NT2/D1 (cell line): ENCODE results near the gene OLFML1.

Experiments used
- DNase-seq: peaks from one replicate; pipeline ENCODE4 v3.0.0-alpha.2; 2011; ENCODE audit warnings: low read depth, low spot score
- H3K27me3 ChIP-seq: 2 replicates; pipeline ENCODE4 v1.6.0; 2011; ENCODE audit warnings: mild to moderate bottlenecking; ENCODE audit not compliant: insufficient read length, insufficient read depth
- H3K36me3 ChIP-seq: 2 replicates; pipeline ENCODE4 v1.6.1; 2011; ENCODE audit warnings: mild to moderate bottlenecking, low read length, mixed read lengths; ENCODE audit not compliant: insufficient read depth, insufficient read length
- H3K4me1 ChIP-seq: 2 replicates; pipeline ENCODE4 v1.5.1; 2011; ENCODE audit not compliant: insufficient read depth, insufficient read length
- H3K4me3 ChIP-seq: 2 replicates; pipeline ENCODE4 v1.5.1; 2011; ENCODE audit warnings: low read depth; ENCODE audit not compliant: insufficient read length
- H3K9ac ChIP-seq: 2 replicates; pipeline ENCODE4 v1.6.0; 2011; ENCODE audit warnings: low read depth; ENCODE audit not compliant: insufficient read length
- H3K9me3 ChIP-seq: 2 replicates; pipeline ENCODE4 v1.5.1; 2011; ENCODE audit warnings: mild to moderate bottlenecking, low read length; ENCODE audit not compliant: insufficient read depth
- SUZ12 ChIP-seq: IDR thresholded peaks from 2 replicates; pipeline ENCODE4 v1.6.1; 2011; ENCODE audit not compliant: insufficient read length, insufficient read depth; ENCODE audit errors: extremely low read depth
- YY1 ChIP-seq: IDR thresholded peaks from 2 replicates; pipeline ENCODE4 v1.6.1; 2011; ENCODE audit not compliant: insufficient read length, insufficient read depth
- ZNF274 ChIP-seq: IDR thresholded peaks from 2 replicates; pipeline ENCODE4 v1.6.1; 2011; ENCODE audit warnings: mild to moderate bottlenecking, low read depth, low read length

The OLFML1 gene

DNA sequence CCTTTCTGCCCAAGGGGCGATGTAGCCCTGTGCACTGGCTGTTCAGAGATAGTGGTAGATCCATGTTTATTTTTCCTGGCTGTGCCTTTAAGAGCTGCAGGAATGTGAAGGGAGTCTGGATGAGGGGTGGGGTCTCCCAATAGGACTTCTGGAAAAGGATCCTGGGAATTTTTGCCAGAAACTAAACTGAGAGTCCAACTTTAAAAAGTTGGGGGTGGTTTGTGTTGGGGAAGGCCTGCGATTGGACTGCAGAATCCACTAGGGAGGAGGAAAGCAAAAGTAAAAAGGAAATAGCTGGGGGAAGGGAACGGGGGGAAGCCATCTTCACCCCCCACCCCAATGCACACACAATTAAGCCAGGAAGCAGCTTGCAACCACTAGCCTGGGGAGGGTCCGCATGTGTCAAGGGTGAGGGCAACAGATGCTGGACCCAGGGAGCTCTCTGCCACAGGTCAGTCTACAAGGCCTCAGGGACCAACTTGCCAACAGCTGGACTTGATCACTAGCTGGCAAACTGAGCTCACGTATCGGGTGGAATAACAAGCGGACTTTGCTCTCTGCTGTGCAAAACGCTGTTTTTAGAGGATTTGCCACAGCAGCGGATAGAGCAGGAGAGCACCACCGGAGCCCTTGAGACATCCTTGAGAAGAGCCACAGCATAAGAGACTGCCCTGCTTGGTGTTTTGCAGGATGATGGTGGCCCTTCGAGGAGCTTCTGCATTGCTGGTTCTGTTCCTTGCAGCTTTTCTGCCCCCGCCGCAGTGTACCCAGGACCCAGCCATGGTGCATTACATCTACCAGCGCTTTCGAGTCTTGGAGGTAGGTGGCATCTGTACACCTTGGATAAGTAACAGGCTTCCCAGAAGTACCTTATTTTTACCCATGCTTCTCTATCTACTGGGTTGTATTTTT lies at the start of gene OLFML1:
TSS of gene OLFML1 (plus strand) at position 321 of the 912 bp plus-strand sequence. CDS start at position 691, 370 bp downstream.
- TF ChIP-seq ZNF274, result no peak
- no peak for TF ChIP-seq YY1
- TF ChIP-seq SUZ12, result no peak
- H3K9me3 ChIP-seq, result no peaks in the 10 kb centered on the region
- no peak for DNase-seq
- no peaks in the 10 kb centered on the region for H3K36me3 ChIP-seq
- H3K9ac ChIP-seq, result no peak within 1 kb of the TSS
- H3K4me3 ChIP-seq, result no peak within 1 kb of the TSS
- peaks cover 5% of the 10 kb centered on the region for H3K4me1 ChIP-seq
- H3K27me3 ChIP-seq, result no peaks in the 10 kb centered on the region

DNA sequence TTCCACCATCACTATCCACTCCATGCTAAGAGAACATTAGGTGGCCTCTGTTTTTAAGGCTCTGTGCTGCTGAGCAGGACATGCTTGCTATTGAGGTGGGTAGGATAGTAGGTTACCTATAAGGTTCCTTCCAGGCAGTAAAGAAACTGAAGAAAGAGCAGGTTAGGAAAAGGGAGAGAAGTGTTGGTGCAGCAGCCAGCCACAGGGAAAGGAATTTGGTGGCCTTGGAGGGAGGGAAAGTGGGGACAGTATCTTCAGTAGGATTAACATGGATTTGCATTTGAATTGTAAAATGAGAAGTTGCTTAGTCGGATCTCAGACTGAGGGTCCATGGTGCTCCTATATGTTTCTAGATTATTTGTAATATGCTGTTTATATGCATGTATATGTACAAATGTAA lies 49.2 kb upstream of the OLFML1 start:
- Histone ChIP-seq H3K4me3 (no peak overlapping the region), H3K9ac (no peak overlapping the region), H3K36me3 (no peaks in the 10 kb centered on the region), H3K9me3 (no peaks in the 10 kb centered on the region), H3K4me1 (no peaks in the 10 kb centered on the region), H3K27me3 (no peaks in the 10 kb centered on the region)
- TF ChIP-seq SUZ12, result no peak
- TF ChIP-seq YY1, result no peak
- no peak for TF ChIP-seq ZNF274
- DNase-seq, result no peak

DNA sequence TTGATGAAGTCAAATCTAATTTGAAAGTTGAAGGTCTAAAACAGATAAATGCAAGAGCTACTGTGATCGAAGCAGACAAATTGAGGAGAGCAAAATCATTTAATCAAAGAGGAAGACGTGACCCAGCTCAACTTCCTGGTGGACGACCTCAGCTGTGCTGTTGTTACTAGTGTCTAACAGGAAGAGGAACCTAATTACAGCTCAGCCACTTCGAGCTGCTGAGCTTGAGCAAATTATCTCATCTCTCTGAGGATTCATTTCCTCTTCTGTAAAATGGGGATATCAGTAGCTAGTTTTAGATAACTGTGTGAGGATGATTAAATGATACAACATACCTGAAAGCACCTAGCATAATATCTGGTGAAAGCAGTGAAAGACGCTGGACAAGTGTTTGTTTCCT lies 48.6 kb upstream of the OLFML1 start:
- H3K9me3 ChIP-seq, result no peaks in the 10 kb centered on the region
- H3K36me3 ChIP-seq, result no peaks in the 10 kb centered on the region
- no peak for TF ChIP-seq YY1
- TF ChIP-seq SUZ12, result no peak
- TF ChIP-seq ZNF274, result no peak
- H3K9ac ChIP-seq, result no peak overlapping the region
- H3K4me3 ChIP-seq, result no peak overlapping the region
- DNase-seq, result no peak
- H3K4me1 ChIP-seq, result no peaks in the 10 kb centered on the region
- H3K27me3 ChIP-seq, result no peaks in the 10 kb centered on the region

DNA sequence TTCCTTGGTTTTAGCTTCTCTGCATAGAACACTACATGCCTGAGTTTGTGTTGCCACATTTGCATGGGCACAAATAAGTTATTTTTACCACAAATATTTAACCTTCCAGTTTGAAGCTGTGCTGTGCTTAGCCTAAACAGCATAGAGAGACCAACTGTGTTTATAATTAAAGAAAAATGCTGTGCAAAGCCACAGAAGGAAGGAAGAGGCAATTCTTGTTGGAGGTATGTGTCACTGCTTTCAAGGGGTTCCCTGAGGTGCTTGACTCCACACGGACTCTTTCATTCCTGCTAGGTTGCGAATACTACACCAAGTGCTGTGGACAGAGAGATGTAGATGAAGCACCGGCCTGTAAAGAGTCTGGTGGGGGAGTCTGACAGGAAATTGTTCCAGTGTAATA lies 47.6 kb upstream of the OLFML1 start:
- Histone ChIP-seq H3K36me3 (no peaks in the 10 kb centered on the region), H3K9ac (no peak overlapping the region), H3K9me3 (no peaks in the 10 kb centered on the region), H3K27me3 (no peaks in the 10 kb centered on the region), H3K4me1 (no peaks in the 10 kb centered on the region), H3K4me3 (no peak overlapping the region)
- TF ChIP-seq YY1 (no peak), SUZ12 (no peak), ZNF274 (no peak)
- no peak for DNase-seq

DNA sequence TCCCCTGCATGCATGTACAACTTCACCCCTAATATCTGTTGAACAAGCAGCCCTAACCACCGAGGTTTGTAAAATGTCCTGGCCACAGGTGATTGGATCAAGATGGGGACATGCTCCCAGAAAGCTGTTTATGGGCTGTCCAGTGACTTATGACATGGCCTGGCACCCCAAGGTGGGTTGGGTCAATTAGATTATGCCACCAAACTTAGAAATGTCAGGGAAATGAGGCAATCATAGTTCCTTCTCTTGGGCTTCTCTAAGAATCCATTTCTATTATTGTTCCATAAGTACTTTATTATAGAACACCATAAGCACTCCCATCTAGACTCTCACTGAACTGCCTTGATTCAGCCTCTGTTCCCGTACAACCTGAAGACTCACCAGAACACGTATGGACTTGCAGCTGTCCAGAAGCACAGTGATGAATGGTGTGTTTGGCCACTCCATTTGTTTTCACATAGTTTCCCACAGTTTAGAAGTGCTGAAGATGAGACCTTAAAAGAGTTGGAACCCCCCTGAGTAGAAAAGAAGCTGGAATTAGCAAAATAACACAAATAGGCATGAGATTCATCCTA lies 45.5 kb upstream of the OLFML1 start:
- no peaks in the 10 kb centered on the region for H3K9me3 ChIP-seq
- peaks cover 2% of the 10 kb centered on the region for H3K4me1 ChIP-seq
- no peak for DNase-seq
- no peaks in the 10 kb centered on the region for H3K36me3 ChIP-seq
- no peak overlapping the region for H3K4me3 ChIP-seq
- TF ChIP-seq SUZ12 (no peak), ZNF274 (no peak), YY1 (no peak)
- peaks cover 11% of the 10 kb centered on the region for H3K27me3 ChIP-seq
- no peak overlapping the region for H3K9ac ChIP-seq

DNA sequence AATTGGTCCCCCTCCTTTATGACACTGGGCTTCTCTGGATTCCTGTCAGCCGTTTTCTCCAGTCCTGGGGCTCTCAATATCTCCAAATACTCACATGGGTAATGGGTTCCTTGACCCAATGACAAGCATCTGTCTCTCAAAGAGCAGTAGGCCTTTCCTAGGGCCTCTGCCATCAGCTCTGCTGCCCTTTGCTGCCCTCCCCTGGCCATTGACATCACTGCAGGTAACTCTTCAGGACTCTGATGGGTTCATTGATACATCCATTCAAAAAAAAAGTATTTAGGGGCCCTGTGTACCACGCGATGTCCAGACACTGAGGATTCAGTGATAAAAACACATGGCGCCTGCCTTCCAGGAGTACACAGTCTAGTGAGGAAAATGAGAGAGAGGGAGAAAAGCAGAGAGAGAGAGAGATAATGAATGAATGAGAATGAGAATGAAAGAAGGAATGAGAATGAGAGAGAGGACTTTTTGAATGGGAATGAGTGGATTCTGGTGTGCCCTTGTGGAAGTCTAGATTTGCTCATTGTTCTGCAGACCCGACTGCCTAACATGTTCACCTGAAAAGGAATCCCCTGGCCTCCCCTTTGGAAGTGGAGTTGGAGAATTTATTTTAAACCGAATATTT lies 42.6 kb upstream of the OLFML1 start:
- Histone ChIP-seq H3K9me3 (no peaks in the 10 kb centered on the region), H3K27me3 (peaks cover 26% of the 10 kb centered on the region), H3K4me3 (no peak overlapping the region), H3K9ac (no peak overlapping the region), H3K36me3 (no peaks in the 10 kb centered on the region), H3K4me1 (peaks cover 6% of the 10 kb centered on the region)
- DNase-seq, result peak; percentile 62
- TF ChIP-seq SUZ12, result no peak
- TF ChIP-seq YY1, result no peak
